Measurements from ENCODE around the gene FGD2. TPM values are rescaled to one million over a fixed set of nuclear protein-coding genes. Genes with fewer than 3 reads are reported as not detected.

Gene FGD2
- total and polyA plus RNA-seq, 10 of the 15 experiments (the other 5 are each of a cell fraction or from before 2014, with no cell fraction given): 5.2 to 88.1 (median 33.2) TPM

DNA sequence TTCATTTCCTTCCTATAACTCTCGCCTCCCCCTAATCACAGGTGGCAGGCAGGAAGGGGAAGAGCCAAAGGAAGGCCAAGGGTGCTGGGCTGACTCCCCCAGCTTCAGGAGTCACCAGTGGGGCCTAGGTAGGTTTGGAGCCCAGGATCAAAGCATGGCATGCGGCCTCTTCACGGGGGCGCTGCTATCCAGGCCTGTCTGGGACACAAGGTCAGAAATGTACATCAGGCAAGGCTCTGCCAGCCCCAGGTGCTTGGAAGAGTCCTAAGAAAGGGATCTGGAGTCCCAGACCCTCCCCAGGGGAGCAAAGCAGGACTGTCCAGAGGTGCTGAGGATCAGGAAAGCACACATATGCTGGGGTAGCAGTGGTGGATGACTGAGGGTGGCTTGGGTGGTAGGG lies 40.5 kb upstream of the FGD2 start:
- Histone ChIP-seq H3K4me3 (no peak overlapping the region), H3K4me2 (ENCODE audit: control insufficient read depth, insufficient read depth) (no peak overlapping the region), H3K27me3 (replicated peaks in 1 of 2; ENCODE audit: control insufficient read depth in 2 of 2, insufficient read depth in 2 of 2, low read length in 1 of 2) (no peaks in the 10 kb centered on the region), H3K36me3 (ENCODE audit: control insufficient read depth in 2 of 2, insufficient read depth in 2 of 2, low read length in 1 of 2) (peaks cover 13 to 16% of the 10 kb centered on the region in 2 experiments), H3K9ac (ENCODE audit: control insufficient read depth, insufficient read depth, low read length) (no peak overlapping the region), H3K27ac (ENCODE audit: control insufficient read depth, insufficient read depth) (no peak overlapping the region), H2AFZ (ENCODE audit: control insufficient read depth, low read depth, low read length) (no peak overlapping the region), H3K4me1 (ENCODE audit: control insufficient read depth, insufficient read depth, low read length) (peaks cover 14% of the 10 kb centered on the region), H3K79me2 (ENCODE audit: control insufficient read depth, insufficient read depth, low read length) (no peaks in the 10 kb centered on the region), H4K20me1 (ENCODE audit: control insufficient read depth, insufficient read depth) (no peaks in the 10 kb centered on the region), H3K9me3 (replicated peaks; ENCODE audit: control insufficient read depth, insufficient read depth, low read length) (no peaks in the 10 kb centered on the region)
- intact Hi-C loops (cut with micrococcal nuclease; ENCODE audit: unreplicated experiment) (no loop called here), in situ Hi-C loops (cut with MboI) (no loop called here)
- no peak for ATAC-seq
- TF ChIP-seq SPI1 (IDR thresholded peaks at IDR 0.05; ENCODE audit: borderline replicate concordance, insufficient read depth, low read depth, low read length) (no peak), BACH1 (IDR thresholded peaks at IDR 0.05; ENCODE audit: borderline replicate concordance) (no peak)
- POLR2A ChIA-PET: no interaction called here
- WGBS (ENCODE audit: insufficient coverage, insufficient replicate concordance, low lambda C conversion rate, missing lambda C conversion rate): 77% methylated on average over 4 of the region's 4 CpGs
- no peak for FAIRE-seq
- no TSS peak for BruUV-seq (replicated peaks)
- SMC1A ChIA-PET (ENCODE audit: uncharacterized antibody, unreplicated experiment): interaction anchor here (2.0 kb wide), 1 partner anchor 53 kb away, joined by 6 read pairs; no protein-coding TSS in a partner anchor
- RAD21 ChIA-PET (ENCODE audit: unreplicated experiment): interaction anchor here (2.1 kb wide), 1 partner anchor 53 kb away, joined by 6 read pairs; no protein-coding TSS in a partner anchor
- no peak for DNase-seq (ENCODE audit: low read depth, low spot score)
- CTCF ChIA-PET: no interaction called here

DNA sequence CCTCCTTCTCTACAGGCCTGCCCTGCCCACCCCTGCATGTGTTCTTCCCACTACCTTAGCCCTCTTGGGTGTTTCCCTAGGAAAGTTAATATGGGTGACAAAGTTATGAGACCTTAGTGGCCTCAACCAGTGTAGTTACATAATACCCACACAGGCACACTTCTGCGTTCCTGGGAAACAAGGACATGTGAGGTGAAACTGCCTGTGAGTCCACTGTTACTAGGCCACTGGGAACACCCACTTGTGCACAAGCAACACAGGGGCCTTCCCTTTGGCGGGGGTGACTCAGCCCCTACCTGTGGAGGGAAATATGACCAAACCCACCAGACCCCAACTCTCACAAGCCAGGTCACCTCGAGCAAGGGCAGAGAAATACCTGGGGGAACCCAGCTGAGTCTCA lies 38.2 kb upstream of the FGD2 start:
- CTCF ChIA-PET: interaction anchor here (1.8 kb wide), 1 partner anchor 51 kb away, joined by 6 read pairs; no protein-coding TSS in a partner anchor
- RAD21 ChIA-PET (ENCODE audit: unreplicated experiment): interaction anchor here (1.9 kb wide), 1 partner anchor 50 kb away, joined by 6 read pairs; no protein-coding TSS in a partner anchor
- TF ChIP-seq, protein P1, sequence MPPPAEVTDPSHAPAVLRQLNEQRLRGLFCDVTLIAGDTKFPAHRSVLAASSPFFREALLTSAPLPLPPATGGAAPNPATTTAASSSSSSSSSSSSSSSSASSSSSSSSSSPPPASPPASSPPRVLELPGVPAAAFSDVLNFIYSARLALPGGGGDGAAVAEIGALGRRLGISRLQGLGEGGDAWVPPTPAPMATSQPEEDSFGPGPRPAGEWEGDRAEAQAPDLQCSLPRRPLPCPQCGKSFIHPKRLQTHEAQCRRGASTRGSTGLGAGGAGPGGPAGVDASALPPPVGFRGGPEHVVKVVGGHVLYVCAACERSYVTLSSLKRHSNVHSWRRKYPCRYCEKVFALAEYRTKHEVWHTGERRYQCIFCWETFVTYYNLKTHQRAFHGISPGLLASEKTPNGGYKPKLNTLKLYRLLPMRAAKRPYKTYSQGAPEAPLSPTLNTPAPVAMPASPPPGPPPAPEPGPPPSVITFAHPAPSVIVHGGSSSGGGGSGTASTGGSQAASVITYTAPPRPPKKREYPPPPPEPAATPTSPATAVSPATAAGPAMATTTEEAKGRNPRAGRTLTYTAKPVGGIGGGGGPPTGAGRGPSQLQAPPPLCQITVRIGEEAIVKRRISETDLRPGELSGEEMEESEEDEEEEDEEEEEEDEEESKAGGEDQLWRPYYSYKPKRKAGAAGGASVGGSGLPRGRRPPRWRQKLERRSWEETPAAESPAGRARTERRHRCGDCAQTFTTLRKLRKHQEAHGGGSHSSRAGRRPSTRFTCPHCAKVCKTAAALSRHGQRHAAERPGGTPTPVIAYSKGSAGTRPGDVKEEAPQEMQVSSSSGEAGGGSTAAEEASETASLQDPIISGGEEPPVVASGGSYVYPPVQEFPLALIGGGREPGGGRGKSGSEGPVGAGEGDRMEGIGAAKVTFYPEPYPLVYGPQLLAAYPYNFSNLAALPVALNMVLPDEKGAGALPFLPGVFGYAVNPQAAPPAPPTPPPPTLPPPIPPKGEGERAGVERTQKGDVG (CRISPR knock-in tag; IDR thresholded peaks at IDR 0.05): no peak
- TF ChIP-seq POLR2AphosphoS5 (IDR thresholded peaks at IDR 0.05; ENCODE audit: low read length) (peak; percentile 54; the same call in 1 of the 2 replicates), SMAD1 (IDR thresholded peaks at IDR 0.05; ENCODE audit: low read depth, partially characterized antibody) (no peak), JUND (IDR thresholded peaks at IDR 0.05; ENCODE audit: low read depth, low read length) (no peak), ZBED1 (IDR thresholded peaks at IDR 0.05; ENCODE audit: borderline replicate concordance) (no peak), ZSCAN29 (IDR thresholded peaks at IDR 0.05) (no peak), NRF1 (conservative IDR thresholded peaks at IDR 0.05; ENCODE audit: low read depth, low read length) (no peak), SUPT20H (IDR thresholded peaks at IDR 0.05; ENCODE audit: borderline replicate concordance, control insufficient read depth, low read depth, low read length) (no peak), KDM1A (IDR thresholded peaks at IDR 0.05; ENCODE audit: borderline replicate concordance) (no peak), POLR2A (IDR thresholded peaks at IDR 0.05; ENCODE audit: low read depth, low read length) (peak; percentile 59), JUNB (IDR thresholded peaks at IDR 0.05) (no peak)

More for the DNA sequence above, 38.2 kb upstream of the FGD2 start:
- WGBS (ENCODE audit: insufficient coverage, insufficient replicate concordance, low lambda C conversion rate, missing lambda C conversion rate): 87% methylated on average over 3 of the region's 3 CpGs
- no peak overlapping the region for H3K4me3 ChIP-seq
- no peaks in the 10 kb centered on the region for H3K9me3 ChIP-seq (replicated peaks; ENCODE audit: control insufficient read depth, insufficient read depth, low read length)
- no peak overlapping the region for H3K27ac ChIP-seq (ENCODE audit: control insufficient read depth, insufficient read depth)
- DNase-seq (ENCODE audit: low read depth, low spot score) (no peak), FAIRE-seq (no peak), ATAC-seq (no peak; the same call in 2 of the 3 replicates)
- no peak overlapping the region for H3K4me2 ChIP-seq (ENCODE audit: control insufficient read depth, insufficient read depth)
- BruUV-seq (replicated peaks): no TSS peak
- ChIA-PET SMC1A (ENCODE audit: uncharacterized antibody, unreplicated experiment) (no interaction called here), POLR2A (interaction anchor here (0.5 to 1.2 kb wide), 2 partner anchors 12 to 227 kb away, joined by 3 to 4 read pairs; no protein-coding TSS in a partner anchor)
- H3K4me1 ChIP-seq (ENCODE audit: control insufficient read depth, insufficient read depth, low read length): peaks cover 14% of the 10 kb centered on the region
- no peaks in the 10 kb centered on the region for H4K20me1 ChIP-seq (ENCODE audit: control insufficient read depth, insufficient read depth)
- no peaks in the 10 kb centered on the region for H3K79me2 ChIP-seq (ENCODE audit: control insufficient read depth, insufficient read depth, low read length)
- H2AFZ ChIP-seq (ENCODE audit: control insufficient read depth, low read depth, low read length): no peak overlapping the region
- H3K9ac ChIP-seq (ENCODE audit: control insufficient read depth, insufficient read depth, low read length): no peak overlapping the region
- intact Hi-C loops (cut with micrococcal nuclease; ENCODE audit: unreplicated experiment): no loop called here
- in situ Hi-C loops (cut with MboI): no loop called here
- no peaks in the 10 kb centered on the region for H3K27me3 ChIP-seq (replicated peaks in 1 of 2; ENCODE audit: control insufficient read depth in 2 of 2, insufficient read depth in 2 of 2, low read length in 1 of 2)
- H3K36me3 ChIP-seq (ENCODE audit: control insufficient read depth in 2 of 2, insufficient read depth in 2 of 2, low read length in 1 of 2): peaks cover 26 to 29% of the 10 kb centered on the region in 2 experiments
